ENCODE measurements around the gene MUC15. TPM values are rescaled to one million over a fixed set of nuclear protein-coding genes. Genes with fewer than 3 reads are reported as not detected.
A peak's percentile ranks its signal among the peaks of the same experiment; 100 is the strongest.
"Not testable (repeated sequence)": the region's sequence is repeated elsewhere in the genome, so short reads cannot be mapped to it uniquely, and the experiment has no call there.

Gene MUC15
- total RNA-seq, 3 donors from 2014 or later = 6.6 to 61.2 TPM; not detected in 1

- intact Hi-C loops (cut with DNase I; ENCODE audit: low total_unique reads) = no loop called here
- no peaks in the 10 kb centered on the region for H3K36me3 ChIP-seq
- no peak for DNase-seq (ENCODE audit: low spot score in 2 of 2)
- no peak overlapping the region for H3K27ac ChIP-seq
- H3K27me3 ChIP-seq = no peaks in the 10 kb centered on the region
- H3K4me3 ChIP-seq = no peak overlapping the region
- no peak for TF ChIP-seq CTCF (IDR thresholded peaks at IDR 0.05)
- TF ChIP-seq POLR2A (IDR thresholded peaks at IDR 0.05) = no peak
- TF ChIP-seq POLR2AphosphoS5 (IDR thresholded peaks at IDR 0.05) = no peak
- H3K4me1 ChIP-seq = no peaks in the 10 kb centered on the region
- no peaks in the 10 kb centered on the region for H3K9me3 ChIP-seq
Observed at GRCh38 chr11:26597899-26598298, 25.8 kb upstream of the MUC15 start.

- H3K27me3 ChIP-seq; intact Hi-C loops (cut with DNase I; ENCODE audit: low total_unique reads); H3K36me3 ChIP-seq; H3K4me3 ChIP-seq; H3K27ac ChIP-seq; DNase-seq (ENCODE audit: low spot score in 2 of 2); H3K4me1 ChIP-seq; H3K9me3 ChIP-seq: not testable (repeated sequence)
Observed at GRCh38 chr11:26597049-26597689, 25.1 kb upstream of the MUC15 start.

DNA sequence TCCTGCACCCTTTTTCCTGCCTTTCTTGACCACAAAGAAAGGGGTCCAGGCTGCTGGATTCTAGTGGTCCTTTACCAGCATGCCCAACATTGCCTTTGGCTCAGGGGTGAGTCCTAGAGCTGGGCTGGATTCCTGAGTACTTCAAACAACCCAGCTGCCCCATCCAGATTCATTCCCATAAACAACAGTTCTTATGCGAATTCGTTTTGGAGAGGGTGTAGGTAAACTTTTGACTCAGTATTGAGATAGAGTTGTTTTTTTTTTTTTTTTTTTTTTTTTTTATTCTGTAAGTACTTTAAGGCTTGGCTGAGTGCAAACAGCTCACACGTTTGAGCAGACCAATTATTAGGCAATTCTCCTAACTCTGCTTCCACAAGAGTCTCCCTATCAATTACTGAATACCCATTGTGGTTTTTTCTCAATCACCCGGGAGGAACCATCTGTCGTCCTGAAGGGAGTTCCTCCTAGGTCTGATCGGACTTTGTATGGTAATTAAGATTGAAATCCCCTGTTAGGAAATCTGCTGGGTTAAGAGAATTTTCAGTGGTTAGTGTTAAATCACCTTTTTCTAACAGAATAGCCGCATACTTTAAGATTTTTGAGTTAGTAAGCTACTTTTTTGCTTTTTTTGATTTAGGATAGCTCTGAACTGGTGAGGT lies 23.3 kb upstream of the MUC15 start:
- H3K27ac ChIP-seq; H3K27me3 ChIP-seq; H3K36me3 ChIP-seq; H3K4me3 ChIP-seq; intact Hi-C loops (cut with DNase I; ENCODE audit: low total_unique reads); DNase-seq (ENCODE audit: low spot score in 2 of 2); H3K4me1 ChIP-seq; H3K9me3 ChIP-seq: not testable (repeated sequence)

DNA sequence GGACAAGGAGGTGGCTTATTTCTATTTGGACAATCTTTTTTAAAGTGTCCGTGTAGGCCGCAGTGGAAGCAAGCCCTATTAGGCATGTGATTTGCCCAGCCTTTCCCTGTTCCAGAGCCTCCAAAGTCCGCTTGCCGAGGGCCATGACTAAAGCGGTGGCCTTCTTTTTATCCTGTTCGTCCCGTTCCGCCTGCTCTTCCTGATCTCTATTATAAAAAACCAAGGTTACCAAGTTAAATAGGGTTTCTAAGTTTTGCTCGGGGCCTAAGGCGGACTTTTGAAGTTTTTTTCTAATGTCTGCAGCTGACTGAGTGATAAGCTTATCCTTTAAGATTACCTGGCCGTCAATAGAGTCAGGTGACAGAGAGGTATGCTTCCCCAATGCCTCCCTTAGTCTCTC lies 21.6 kb upstream of the MUC15 start:
- intact Hi-C loops (cut with DNase I; ENCODE audit: low total_unique reads) = no loop called here
- Histone ChIP-seq H3K27ac (no peak overlapping the region), H3K4me3 (no peak overlapping the region), H3K4me1 (no peaks in the 10 kb centered on the region), H3K27me3 (no peaks in the 10 kb centered on the region), H3K36me3 (no peaks in the 10 kb centered on the region), H3K9me3 (no peaks in the 10 kb centered on the region)
- TF ChIP-seq POLR2A (IDR thresholded peaks at IDR 0.05) (no peak), POLR2AphosphoS5 (IDR thresholded peaks at IDR 0.05) (no peak), CTCF (IDR thresholded peaks at IDR 0.05) (no peak)
- DNase-seq (ENCODE audit: low spot score in 2 of 2) = no peak

DNA sequence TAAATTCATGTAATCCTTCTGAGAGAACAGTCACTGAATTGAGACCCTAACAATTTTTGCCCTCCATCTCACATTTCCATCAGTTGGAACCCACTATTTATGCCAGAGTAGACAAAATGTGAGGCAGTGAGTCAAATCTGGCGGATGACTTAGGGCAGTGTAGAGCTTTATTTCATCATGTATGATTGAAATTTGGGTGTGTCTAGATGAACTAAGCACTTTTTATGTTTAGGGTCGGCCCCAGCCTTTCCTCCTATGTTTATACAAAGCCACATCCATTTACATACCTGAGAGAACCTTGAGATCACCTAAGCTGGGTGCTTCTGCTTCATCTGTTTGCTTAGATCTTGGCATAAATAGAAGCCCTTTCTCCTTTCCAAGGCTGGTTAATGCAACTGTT lies 15.0 kb upstream of the MUC15 start:
- no peak overlapping the region for H3K27ac ChIP-seq
- H3K9me3 ChIP-seq = no peaks in the 10 kb centered on the region
- intact Hi-C loops (cut with DNase I; ENCODE audit: low total_unique reads) = no loop called here
- H3K4me3 ChIP-seq = no peak overlapping the region
- no peak for DNase-seq (ENCODE audit: low spot score in 2 of 2)
- H3K36me3 ChIP-seq = no peaks in the 10 kb centered on the region
- no peak for TF ChIP-seq POLR2A (IDR thresholded peaks at IDR 0.05)
- no peak for TF ChIP-seq POLR2AphosphoS5 (IDR thresholded peaks at IDR 0.05)
- TF ChIP-seq CTCF (IDR thresholded peaks at IDR 0.05) = no peak
- H3K4me1 ChIP-seq = no peaks in the 10 kb centered on the region
- H3K27me3 ChIP-seq = no peaks in the 10 kb centered on the region

DNA sequence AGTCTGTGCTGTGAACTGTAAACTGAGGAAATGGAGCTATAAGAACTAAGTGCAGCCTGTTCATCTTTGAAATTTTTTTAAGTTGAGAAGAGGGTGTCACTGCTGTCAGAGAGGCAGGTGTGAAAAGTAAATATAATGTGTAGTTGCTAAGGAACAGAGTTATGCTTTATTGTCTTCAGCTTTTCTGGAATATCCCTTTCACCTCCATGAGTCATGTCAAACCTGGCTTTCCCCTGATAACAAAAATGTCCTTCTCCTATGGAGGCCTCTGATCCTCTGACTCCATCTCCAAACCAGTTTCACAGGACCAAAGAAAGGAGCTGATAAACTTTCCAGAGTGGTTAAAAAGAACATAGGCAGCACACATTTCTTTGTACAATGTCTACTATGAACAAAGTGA lies 12.8 kb upstream of the MUC15 start:
- Histone ChIP-seq H3K36me3 (no peaks in the 10 kb centered on the region), H3K9me3 (no peaks in the 10 kb centered on the region), H3K27ac (peak overlapping the region; percentile 50 to 69), H3K4me3 (no peak overlapping the region), H3K4me1 (no peaks in the 10 kb centered on the region), H3K27me3 (no peaks in the 10 kb centered on the region)
- intact Hi-C loops (cut with DNase I; ENCODE audit: low total_unique reads) = no loop called here
- no peak for DNase-seq (ENCODE audit: low spot score in 2 of 2)
- TF ChIP-seq POLR2A (IDR thresholded peaks at IDR 0.05) = no peak
- TF ChIP-seq POLR2AphosphoS5 (IDR thresholded peaks at IDR 0.05) = no peak
- no peak for TF ChIP-seq CTCF (IDR thresholded peaks at IDR 0.05)
